ENCODE measurements around the gene TOX2. TPM values are rescaled to one million over a fixed set of nuclear protein-coding genes. Genes with fewer than 3 reads are reported as not detected.

TOX2 gene
- total RNA-seq (2014; rRNA removed; shearing (Covaris generic)) = 24.7 and 25.4 TPM in 2 replicates

GRCh38 chr20:43914311-43915210, at the start of gene TOX2:
Gene TOX2 (plus strand): TSS chr20:43914852. CDS start chr20:43914892, 40 bp downstream.
- peak; percentile 76 for DNase-seq (ENCODE audit: low read depth)

GRCh38 chr20:43868091-43868490, 46.6 kb upstream of the TOX2 start:
- no peak for DNase-seq (ENCODE audit: low read depth)

- DNase-seq (ENCODE audit: low read depth) = peak; percentile 60
These were observed 44.2 kb upstream of the TOX2 start for GRCh38 chr20:43870484-43870883.

GRCh38 chr20:43878776-43879175, 35.9 kb upstream of the TOX2 start:
- no peak for DNase-seq (ENCODE audit: low read depth)

GRCh38 chr20:43893930-43894329, 20.7 kb upstream of the TOX2 start:
- peak; percentile 67 for DNase-seq (ENCODE audit: low read depth)

- no peak for DNase-seq (ENCODE audit: low read depth)
These were observed 20.2 kb upstream of the TOX2 start for GRCh38 chr20:43894491-43894890.

GRCh38 chr20:43895235-43895634, 19.4 kb upstream of the TOX2 start:
- no peak for DNase-seq (ENCODE audit: low read depth)

- no peak for DNase-seq (ENCODE audit: low read depth)
These were observed 15.2 kb upstream of the TOX2 start for GRCh38 chr20:43899274-43900120.

GRCh38 chr20:43900121-43900466, 14.6 kb upstream of the TOX2 start:
- DNase-seq (ENCODE audit: low read depth) = no peak

GRCh38 chr20:43900496-43900895, 14.2 kb upstream of the TOX2 start:
- DNase-seq (ENCODE audit: low read depth) = no peak

GRCh38 chr20:43901296-43901695, 13.4 kb upstream of the TOX2 start:
- no peak for DNase-seq (ENCODE audit: low read depth)

GRCh38 chr20:43903953-43904826, 10.5 kb upstream of the TOX2 start:
- peak; percentile 70 for DNase-seq (ENCODE audit: low read depth)

- no peak for DNase-seq (ENCODE audit: low read depth)
These were observed 9.8 kb upstream of the TOX2 start for GRCh38 chr20:43904827-43905177.

- no peak for DNase-seq (ENCODE audit: low read depth)
These were observed 8.1 kb upstream of the TOX2 start for GRCh38 chr20:43906505-43907034.

- DNase-seq (ENCODE audit: low read depth) = no peak
These were observed 5.4 kb upstream of the TOX2 start for GRCh38 chr20:43909211-43909610.

- DNase-seq (ENCODE audit: low read depth) = no peak
These were observed 4.9 kb upstream of the TOX2 start for GRCh38 chr20:43909720-43910119.

- DNase-seq (ENCODE audit: low read depth) = no peak
These were observed 4.1 kb upstream of the TOX2 start for GRCh38 chr20:43910564-43910963.

GRCh38 chr20:43911066-43911465, 3.6 kb upstream of the TOX2 start:
- DNase-seq (ENCODE audit: low read depth) = peak; percentile 95

GRCh38 chr20:43913291-43914025, 1.2 kb upstream of the TOX2 start:
- DNase-seq (ENCODE audit: low read depth) = no peak

- DNase-seq (ENCODE audit: low read depth) = peak; percentile 64
These were observed 790 bp downstream of the TOX2 start for GRCh38 chr20:43915211-43916072.

All from RPMI7951 (cell line).